BLaER1 treated with 17β-estradiol and CSF1 and Interleukin-3, amounts not matched to agents 10 nM and 100 nM (cell line): Measurements from ENCODE around the gene DONSON.
"Not testable (repeated sequence)": the region's sequence is repeated elsewhere in the genome, so short reads cannot be mapped to it uniquely, and the experiment has no call there.

Experiments
- H3K27ac ChIP-seq, 11 experiments: shearing (Covaris generic); formaldehyde crosslinking; 2 replicates each; pipeline ENCODE4 v1.8.1; 2022
- H3K27me3 ChIP-seq, 11 experiments: shearing (Covaris generic); formaldehyde crosslinking; 2 replicates each; pipeline ENCODE4 v1.8.1; 2022
- H3K36me3 ChIP-seq, 11 experiments: shearing (Covaris generic); formaldehyde crosslinking; 2 replicates each; pipeline ENCODE4 v1.8.1; 2022
- H3K4me1 ChIP-seq, 10 experiments: shearing (Covaris generic); formaldehyde crosslinking; 2 replicates each; pipeline ENCODE4 v1.8.1; 2022
- H3K4me2 ChIP-seq, 11 experiments: shearing (Covaris generic); formaldehyde crosslinking; 2 replicates each; pipeline ENCODE4 v1.8.1; 2022
- H3K4me3 ChIP-seq, 10 experiments: shearing (Covaris generic); formaldehyde crosslinking; 2 replicates each; pipeline ENCODE4 v1.8.1; 2022
- H3K9ac ChIP-seq, 11 experiments: shearing (Covaris generic); formaldehyde crosslinking; 2 replicates each; pipeline ENCODE4 v1.8.1; 2022
- H3K9me3 ChIP-seq, 11 experiments: shearing (Covaris generic); formaldehyde crosslinking; replicated peaks in 1 of 11; 2 replicates each; pipeline ENCODE4 v1.8.1; 2022
- H4K20me1 ChIP-seq, 11 experiments: shearing (Covaris generic); formaldehyde crosslinking; 2 replicates each; pipeline ENCODE4 v1.8.1; 2022
- Cebpa-rat ChIP-seq, 11 experiments: shearing (Covaris generic); IDR thresholded peaks; 2 replicates each; pipeline ENCODE4 v1.8.1; 2022

DONSON gene

GRCh38 chr21:33598051-33598450 is 9.6 kb upstream of the DONSON start:
- H3K27me3 ChIP-seq = no peaks in the 10 kb centered on the region
- no peaks in the 10 kb centered on the region for H4K20me1 ChIP-seq
- TF ChIP-seq Cebpa-rat (IDR thresholded peaks at IDR 0.05) = no peak
- H3K9ac ChIP-seq = no peak overlapping the region
- H3K36me3 ChIP-seq = peaks cover 75 to 100% (median 92%) of the 10 kb centered on the region in 11 experiments
- H3K27ac ChIP-seq = no peak overlapping the region
- H3K9me3 ChIP-seq = no peaks in the 10 kb centered on the region
- H3K4me1 ChIP-seq = no peaks in the 10 kb centered on the region
- H3K4me2 ChIP-seq = no peak overlapping the region
- H3K4me3 ChIP-seq = no peak overlapping the region

DNA sequence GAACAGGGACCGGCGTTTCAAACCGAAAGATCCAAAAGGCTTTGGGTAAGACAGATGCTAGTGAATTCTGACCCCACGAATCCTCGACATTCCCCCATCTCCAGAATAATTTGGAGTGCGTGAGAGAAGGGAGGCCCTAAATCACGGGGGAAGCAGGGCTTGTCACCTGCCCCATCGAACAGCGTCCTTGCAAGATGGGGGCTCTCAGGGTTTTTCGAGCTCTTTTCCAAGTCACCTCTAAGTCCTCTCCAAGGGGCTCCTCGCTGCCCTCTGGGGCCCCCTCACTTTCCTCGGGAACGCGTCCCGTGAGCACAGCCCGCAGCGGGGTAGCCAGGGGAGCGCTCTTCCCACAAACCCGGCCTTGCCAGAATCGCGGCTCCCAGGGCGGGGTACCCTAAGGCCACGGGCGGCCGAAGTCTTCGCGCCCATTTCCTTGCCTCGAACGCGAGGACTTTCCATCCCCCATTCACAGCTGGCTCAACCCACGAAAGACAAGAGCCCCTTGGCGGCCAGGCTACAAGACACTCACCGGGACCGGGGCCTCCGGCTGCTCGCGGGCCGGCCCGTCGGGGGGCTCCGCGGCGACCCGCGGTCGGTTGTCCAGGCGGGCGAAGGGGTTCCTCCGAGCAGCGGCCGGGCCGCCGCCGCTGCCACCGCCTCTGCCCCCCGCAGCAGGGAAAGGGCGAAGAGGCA is 546 bp downstream of the DONSON start:
- H3K27me3 ChIP-seq = no peaks in the 10 kb centered on the region
- peak overlapping the region; percentile 88 to 100 (median 96) for H3K4me2 ChIP-seq
- H3K9me3 ChIP-seq = no peaks in the 10 kb centered on the region
- H3K36me3 ChIP-seq = peaks cover 4 to 45% (median 23%) of the 10 kb centered on the region in 11 experiments; a peak in 17 of 22 replicates
- no peak for TF ChIP-seq Cebpa-rat (IDR thresholded peaks at IDR 0.05)
- H3K27ac ChIP-seq = peak overlapping the region; percentile 79 to 93 (median 88)
- H4K20me1 ChIP-seq = peaks cover 0 to 13% (median 0%) of the 10 kb centered on the region in 11 experiments; a peak in 3 of 22 replicates
- H3K4me3 ChIP-seq = peak overlapping the region; percentile 75 to 99 (median 94)
- H3K9ac ChIP-seq = peak overlapping the region; percentile 89 to 97 (median 95)
- H3K4me1 ChIP-seq = peaks cover 18 to 24% (median 21%) of the 10 kb centered on the region in 10 experiments

- peaks cover 0 to 50% (median 25%) of the 10 kb centered on the region in 11 experiments; a peak in 18 of 22 replicates for H3K36me3 ChIP-seq
- no peaks in the 10 kb centered on the region for H3K9me3 ChIP-seq
- peak overlapping the region; percentile 88 to 100 (median 96); a peak in 21 of 22 replicates for H3K4me2 ChIP-seq
- H3K27ac ChIP-seq = no peak overlapping the region
- TF ChIP-seq Cebpa-rat (IDR thresholded peaks at IDR 0.05) = no peak
- H3K9ac ChIP-seq = peak overlapping the region in 8 of 11 experiments; percentile 18 to 97 (median 95); a peak in 5 of 22 replicates
- H3K27me3 ChIP-seq = no peaks in the 10 kb centered on the region
- peaks cover 0 to 13% (median 0%) of the 10 kb centered on the region in 11 experiments; a peak in 5 of 22 replicates for H4K20me1 ChIP-seq
- peak overlapping the region in 8 of 10 experiments; percentile 75 to 99 (median 94); a peak in 8 of 20 replicates for H3K4me3 ChIP-seq
- H3K4me1 ChIP-seq = peaks cover 18 to 24% (median 21%) of the 10 kb centered on the region in 10 experiments
Observed at GRCh38 chr21:33586927-33587326, 1.6 kb downstream of the DONSON start.

GRCh38 chr21:33584455-33584854 is 4.0 kb downstream of the DONSON start:
- H3K4me2 ChIP-seq = no peak overlapping the region
- H3K4me3 ChIP-seq = no peak overlapping the region
- no peaks in the 10 kb centered on the region for H3K9me3 ChIP-seq
- TF ChIP-seq Cebpa-rat (IDR thresholded peaks at IDR 0.05) = no peak
- peaks cover 18 to 23% (median 20%) of the 10 kb centered on the region in 10 experiments for H3K4me1 ChIP-seq
- H4K20me1 ChIP-seq = peaks cover 0 to 13% (median 0%) of the 10 kb centered on the region in 11 experiments; a peak in 9 of 22 replicates
- no peak overlapping the region for H3K27ac ChIP-seq
- no peak overlapping the region for H3K9ac ChIP-seq
- H3K36me3 ChIP-seq = peaks cover 0 to 75% (median 36%) of the 10 kb centered on the region in 11 experiments; a peak in 19 of 22 replicates
- H3K27me3 ChIP-seq = no peaks in the 10 kb centered on the region

GRCh38 chr21:33578959-33579542 is 9.4 kb downstream of the DONSON start:
- Histone ChIP-seq H3K27me3 (no peaks in the 10 kb centered on the region), H3K4me2 (peak overlapping the region in 1 of 11 experiments; percentile 9; a peak in 1 of 22 replicates), H4K20me1 (peaks cover 25 to 56% (median 44%) of the 10 kb centered on the region in 11 experiments; a peak in 19 of 22 replicates), H3K27ac (peak overlapping the region in 5 of 11 experiments; percentile 19 to 60 (median 34); a peak in 7 of 22 replicates), H3K4me3 (no peak overlapping the region), H3K9ac (no peak overlapping the region), H3K36me3 (peaks cover 42 to 100% (median 79%) of the 10 kb centered on the region in 11 experiments), H3K9me3 (no peaks in the 10 kb centered on the region), H3K4me1 (peaks cover 0 to 17% (median 4%) of the 10 kb centered on the region in 10 experiments; a peak in 8 of 20 replicates)
- no peak for TF ChIP-seq Cebpa-rat (IDR thresholded peaks at IDR 0.05)

DNA sequence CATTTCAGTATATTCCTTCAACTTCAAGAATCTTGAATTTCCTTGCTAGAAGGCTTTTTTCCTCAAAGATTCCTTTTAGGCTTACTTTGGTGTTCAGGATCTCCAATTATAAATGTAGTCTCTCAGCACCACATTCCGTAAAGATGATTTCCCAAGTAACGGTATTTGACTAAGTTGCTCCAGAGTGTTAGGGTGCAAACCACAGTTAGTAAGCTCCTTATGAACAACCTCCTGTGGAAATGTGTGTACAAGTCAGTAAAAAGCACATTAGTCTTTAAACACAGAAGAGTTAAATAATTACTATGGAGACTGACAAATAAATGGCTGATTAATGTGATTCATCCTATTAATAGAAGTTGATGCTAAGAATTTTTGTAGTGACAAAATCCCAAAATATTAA is 10.3 kb downstream of the DONSON start:
- no peaks in the 10 kb centered on the region for H3K27me3 ChIP-seq
- H3K4me1 ChIP-seq = peaks cover 0 to 17% (median 4%) of the 10 kb centered on the region in 10 experiments; a peak in 8 of 20 replicates
- H3K27ac ChIP-seq = no peak overlapping the region; a peak in 1 of 22 replicates
- H3K4me3 ChIP-seq = no peak overlapping the region
- H3K9me3 ChIP-seq = no peaks in the 10 kb centered on the region
- H3K4me2 ChIP-seq = no peak overlapping the region
- H3K36me3 ChIP-seq = peaks cover 50 to 100% (median 85%) of the 10 kb centered on the region in 11 experiments
- H4K20me1 ChIP-seq = peaks cover 29 to 64% (median 52%) of the 10 kb centered on the region in 11 experiments; a peak in 20 of 22 replicates
- no peak for TF ChIP-seq Cebpa-rat (IDR thresholded peaks at IDR 0.05)
- H3K9ac ChIP-seq = no peak overlapping the region

- Histone ChIP-seq H4K20me1 (peaks cover 33 to 79% (median 67%) of the 10 kb centered on the region in 11 experiments; a peak in 20 of 22 replicates), H3K36me3 (peaks cover 64 to 100% (median 89%) of the 10 kb centered on the region in 11 experiments), H3K4me1 (peaks cover 0 to 17% (median 4%) of the 10 kb centered on the region in 10 experiments; a peak in 8 of 20 replicates)
- H3K27ac ChIP-seq, H3K4me2 ChIP-seq, H3K9me3 ChIP-seq, H3K4me3 ChIP-seq, H3K27me3 ChIP-seq, H3K9ac ChIP-seq: not testable (repeated sequence)
Observed at GRCh38 chr21:33576741-33577141, 11.7 kb downstream of the DONSON start.

DNA sequence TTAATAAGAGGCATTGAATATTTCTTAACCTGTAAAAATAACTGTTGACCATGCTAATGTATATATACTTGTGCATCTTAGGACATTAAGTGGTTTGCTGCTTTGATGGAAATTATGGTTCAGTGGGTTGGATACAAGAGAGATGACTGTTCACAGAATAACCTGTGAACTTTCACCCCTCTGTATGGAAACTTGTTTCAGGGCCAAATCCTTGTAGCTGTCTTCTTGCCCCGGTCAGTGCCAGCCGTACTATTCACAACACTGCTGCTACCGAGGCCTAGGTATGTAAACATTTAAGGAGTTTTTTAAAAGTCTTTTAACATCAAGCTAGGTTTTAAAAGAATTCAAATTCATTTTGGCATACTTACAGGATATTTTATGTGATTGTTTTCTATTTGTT is 16.1 kb downstream of the DONSON start:
- H3K9me3 ChIP-seq = no peaks in the 10 kb centered on the region
- peaks cover 60 to 100% (median 95%) of the 10 kb centered on the region in 11 experiments; a peak in 21 of 22 replicates for H4K20me1 ChIP-seq
- no peak for TF ChIP-seq Cebpa-rat (IDR thresholded peaks at IDR 0.05)

GRCh38 chr21:33569991-33570390 is 18.5 kb downstream of the DONSON start:
- no peaks in the 10 kb centered on the region for H3K9me3 ChIP-seq
- no peaks in the 10 kb centered on the region for H3K27me3 ChIP-seq
- no peak overlapping the region for H3K27ac ChIP-seq
- TF ChIP-seq Cebpa-rat (IDR thresholded peaks at IDR 0.05) = no peak
- no peak overlapping the region for H3K4me2 ChIP-seq
- no peak overlapping the region for H3K4me3 ChIP-seq
- peaks cover 53 to 100% (median 84%) of the 10 kb centered on the region in 11 experiments; a peak in 21 of 22 replicates for H4K20me1 ChIP-seq
- no peaks in the 10 kb centered on the region for H3K4me1 ChIP-seq
- H3K9ac ChIP-seq = no peak overlapping the region
- peaks cover 81 to 100% (median 90%) of the 10 kb centered on the region in 11 experiments for H3K36me3 ChIP-seq

More for the DNA sequence above, 16.1 kb downstream of the DONSON start:
- H3K9ac ChIP-seq = no peak overlapping the region
- H3K27ac ChIP-seq = no peak overlapping the region
- H3K4me2 ChIP-seq = no peak overlapping the region
- H3K27me3 ChIP-seq = no peaks in the 10 kb centered on the region
- no peak overlapping the region for H3K4me3 ChIP-seq
- peaks cover 88 to 100% (median 95%) of the 10 kb centered on the region in 11 experiments for H3K36me3 ChIP-seq
- H3K4me1 ChIP-seq = no peaks in the 10 kb centered on the region
